Uterus (tissue), 2 donors: Measurements from ENCODE around the gene PGAP2.

ENCODE experiments used
- POLR2A ChIP-seq, 2 donors: fragments of 450-650 bp; IDR thresholded peaks; one replicate each; pipeline ENCODE4 v1.6.1; 2016; ENCODE audit warnings: antibody characterized with exemption in 2 of 2, mild to moderate bottlenecking in 1 of 2, moderate library complexity in 1 of 2
- TF ChIP-seq, protein P1 (sequence below), 4 experiments: fragments of 200-600 bp in 2 of 4; fragments of 450-650 bp in 2 of 4; sonication (generic) in 2 of 4; IDR thresholded peaks; one replicate each; pipeline ENCODE4 v1.5.1; 2016 to 2019; ENCODE audit warnings: antibody characterized with exemption in 4 of 4, mild to moderate bottlenecking in 2 of 4, moderate library complexity in 1 of 4

DNA sequence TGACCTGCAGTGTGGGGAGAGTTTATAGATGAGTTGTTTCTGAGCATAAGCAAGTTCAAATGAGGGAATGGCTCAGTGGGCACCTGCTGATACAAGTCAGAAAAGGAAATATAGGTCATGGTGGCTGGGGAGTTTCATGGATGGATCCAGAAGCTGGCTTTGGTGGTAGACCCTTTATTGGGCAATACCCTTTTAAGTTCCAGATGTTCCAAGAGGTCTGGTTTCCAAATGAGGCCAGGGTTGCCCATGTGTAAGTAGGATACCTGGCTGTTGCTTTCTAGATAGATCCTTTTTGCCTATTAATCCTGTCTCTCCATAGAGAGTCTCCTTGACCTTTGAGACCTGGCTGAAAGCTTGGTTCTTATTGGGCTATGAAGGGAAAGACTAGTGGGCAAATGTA is 49.3 kb downstream of the PGAP2 start:
- TF ChIP-seq, protein P1, sequence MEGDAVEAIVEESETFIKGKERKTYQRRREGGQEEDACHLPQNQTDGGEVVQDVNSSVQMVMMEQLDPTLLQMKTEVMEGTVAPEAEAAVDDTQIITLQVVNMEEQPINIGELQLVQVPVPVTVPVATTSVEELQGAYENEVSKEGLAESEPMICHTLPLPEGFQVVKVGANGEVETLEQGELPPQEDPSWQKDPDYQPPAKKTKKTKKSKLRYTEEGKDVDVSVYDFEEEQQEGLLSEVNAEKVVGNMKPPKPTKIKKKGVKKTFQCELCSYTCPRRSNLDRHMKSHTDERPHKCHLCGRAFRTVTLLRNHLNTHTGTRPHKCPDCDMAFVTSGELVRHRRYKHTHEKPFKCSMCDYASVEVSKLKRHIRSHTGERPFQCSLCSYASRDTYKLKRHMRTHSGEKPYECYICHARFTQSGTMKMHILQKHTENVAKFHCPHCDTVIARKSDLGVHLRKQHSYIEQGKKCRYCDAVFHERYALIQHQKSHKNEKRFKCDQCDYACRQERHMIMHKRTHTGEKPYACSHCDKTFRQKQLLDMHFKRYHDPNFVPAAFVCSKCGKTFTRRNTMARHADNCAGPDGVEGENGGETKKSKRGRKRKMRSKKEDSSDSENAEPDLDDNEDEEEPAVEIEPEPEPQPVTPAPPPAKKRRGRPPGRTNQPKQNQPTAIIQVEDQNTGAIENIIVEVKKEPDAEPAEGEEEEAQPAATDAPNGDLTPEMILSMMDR (IDR thresholded peaks at IDR 0.05), result no peak
- no peak for TF ChIP-seq POLR2A (IDR thresholded peaks at IDR 0.05)
